Lung (tissue), 12 donors: ENCODE results near the gene OR1F1. TPM values are rescaled to one million over a fixed set of nuclear protein-coding genes. Genes with fewer than 3 reads are reported as not detected.

Experiments used
- ATAC-seq: fragments of 200-7000 bp; cut with Tn5 transposase; one replicate; pipeline ENCODE4 v1.9.1; 2020; ENCODE audit warnings: moderate number of reproducible peaks; ENCODE audit not compliant: insufficient read depth, low FRiP score
- DNase-seq, 3 donors: peaks; one replicate each; pipeline ENCODE4 v3.0.0-alpha.2; 2013 to 2017
- H3K27ac ChIP-seq, 2 donors: one replicate each; pipeline ENCODE4 v1.5.1; 2013; ENCODE audit warnings: mild to moderate bottlenecking in 2 of 2, moderate library complexity in 2 of 2, control low read depth in 1 of 2, inconsistent platforms in 1 of 2, low read depth in 1 of 2, low read length in 1 of 2
- H3K27me3 ChIP-seq, 3 donors: one replicate each; pipeline ENCODE4 v1.5.1; 2013; ENCODE audit warnings: low read length in 2 of 3; ENCODE audit not compliant: control insufficient read depth in 3 of 3, insufficient read depth in 3 of 3
- H3K36me3 ChIP-seq, 4 donors: one replicate each; pipeline ENCODE4 v1.5.1; 2013; ENCODE audit warnings: low read length in 4 of 4, mild to moderate bottlenecking in 1 of 4, moderate library complexity in 1 of 4; ENCODE audit not compliant: control insufficient read depth in 4 of 4, insufficient read depth in 4 of 4
- H3K4me1 ChIP-seq, 5 donors: one replicate each; pipeline ENCODE4 v1.5.1; 2013; ENCODE audit warnings: low read length in 5 of 5, mild to moderate bottlenecking in 2 of 5, moderate library complexity in 1 of 5; ENCODE audit not compliant: control insufficient read depth in 5 of 5, insufficient read depth in 5 of 5
- H3K4me3 ChIP-seq: one replicate; pipeline ENCODE4 v1.5.1; 2013; ENCODE audit warnings: mild to moderate bottlenecking, control low read depth, moderate library complexity
- H3K9ac ChIP-seq, 2 donors: one replicate each; pipeline ENCODE4 v1.5.1; 2013; ENCODE audit warnings: low read length in 2 of 2, control low read depth in 1 of 2; ENCODE audit not compliant: insufficient read depth in 1 of 2
- H3K9me3 ChIP-seq, 4 donors: one replicate each; pipeline ENCODE4 v1.5.1; 2013; ENCODE audit warnings: low read length in 3 of 4, mild to moderate bottlenecking in 1 of 4, moderate library complexity in 1 of 4; ENCODE audit not compliant: control insufficient read depth in 4 of 4, insufficient read depth in 3 of 4
- WGBS, 2 donors: extraction: QIAGEN DNeasy Blood & Tissue Kit; methylation state at CpG; one replicate each; pipeline ENCODE4 v1.1.7; 2013; 5-methylcytosine and 5-hydroxymethylcytosine counted together
- polyA plus RNA-seq, 2 donors: library from polyadenylated mRNA; stranded (reverse); fragments of 200-250 nt; gene quantifications; one replicate each; pipeline ENCODE4 v1.2.1, GENCODE V29; 2013
- total RNA-seq, 2 donors: library from RNA; depleted of rRNA in 1 of 2; stranded (reverse); fragments of >200 nt in 1 of 2; gene quantifications; one replicate each; pipeline ENCODE4 v1.2.1, GENCODE V29; 2014 to 2021
- TF ChIP-seq, protein P1 (sequence below): IDR thresholded peaks from 2 replicates; pipeline ENCODE4 v1.5.1; 2012; ENCODE audit warnings: mild to moderate bottlenecking; ENCODE audit errors: control extremely low read depth, extremely low read depth
- donor health status: control.
- donor health status: control.
- donor health status: Bipolar disorder and iron deficiency.
- donor health status: healthy.
- donor health status: DM: yes; HTN: yes; CAD: no.

Gene OR1F1
- total and polyA plus RNA-seq, 4 donors = not detected

DNA sequence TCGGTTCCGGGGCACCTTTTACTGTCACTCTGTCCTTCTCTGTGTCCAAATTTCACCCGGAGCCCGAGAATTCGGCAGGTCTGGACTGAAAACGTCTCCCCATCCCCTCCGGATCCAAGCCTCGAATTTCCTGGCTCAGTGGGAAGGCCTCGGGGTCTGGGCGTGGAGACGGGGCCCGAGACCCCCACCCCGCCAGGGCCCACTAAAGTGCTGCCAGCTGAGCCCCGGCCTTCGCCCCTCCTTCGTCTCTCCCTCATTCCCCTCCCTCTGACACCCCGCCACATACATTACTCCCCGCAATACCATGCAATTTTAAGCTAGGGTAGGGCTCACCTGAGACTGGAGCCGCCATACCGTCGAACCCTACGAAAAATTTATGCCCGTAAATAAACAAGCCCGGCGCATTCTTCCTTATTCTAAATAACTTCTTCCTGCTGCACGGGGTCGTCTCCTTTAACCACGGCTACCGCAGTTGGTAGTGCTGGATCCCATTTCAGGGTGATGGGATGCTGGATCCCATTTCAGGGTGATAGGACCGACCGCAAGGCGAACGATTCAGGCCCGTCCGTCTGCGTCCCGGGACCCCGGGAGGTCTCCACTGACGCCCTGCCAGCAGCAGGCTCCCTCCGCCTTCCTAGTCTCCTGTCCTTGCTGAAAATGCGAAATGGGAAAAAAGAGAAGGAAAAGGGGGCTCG is 4.4 kb upstream of the OR1F1 start:
- WGBS, 2 donors = 4 to 6% methylated on average over 40 to 42 of the region's 42 CpGs
- peaks cover 0 to 18% (median 7%) of the 10 kb centered on the region in 5 donors for H3K4me1 ChIP-seq
- peaks cover 0 to 15% (median 0%) of the 10 kb centered on the region in 4 donors for H3K9me3 ChIP-seq
- H3K4me3 ChIP-seq = no peak overlapping the region
- no peak overlapping the region for H3K9ac ChIP-seq
- H3K27ac ChIP-seq = no peak overlapping the region
- H3K27me3 ChIP-seq = peaks cover 0 to 96% (median 93%) of the 10 kb centered on the region in 3 donors
- DNase-seq (no peak), ATAC-seq (no peak)
- TF ChIP-seq, protein P1, sequence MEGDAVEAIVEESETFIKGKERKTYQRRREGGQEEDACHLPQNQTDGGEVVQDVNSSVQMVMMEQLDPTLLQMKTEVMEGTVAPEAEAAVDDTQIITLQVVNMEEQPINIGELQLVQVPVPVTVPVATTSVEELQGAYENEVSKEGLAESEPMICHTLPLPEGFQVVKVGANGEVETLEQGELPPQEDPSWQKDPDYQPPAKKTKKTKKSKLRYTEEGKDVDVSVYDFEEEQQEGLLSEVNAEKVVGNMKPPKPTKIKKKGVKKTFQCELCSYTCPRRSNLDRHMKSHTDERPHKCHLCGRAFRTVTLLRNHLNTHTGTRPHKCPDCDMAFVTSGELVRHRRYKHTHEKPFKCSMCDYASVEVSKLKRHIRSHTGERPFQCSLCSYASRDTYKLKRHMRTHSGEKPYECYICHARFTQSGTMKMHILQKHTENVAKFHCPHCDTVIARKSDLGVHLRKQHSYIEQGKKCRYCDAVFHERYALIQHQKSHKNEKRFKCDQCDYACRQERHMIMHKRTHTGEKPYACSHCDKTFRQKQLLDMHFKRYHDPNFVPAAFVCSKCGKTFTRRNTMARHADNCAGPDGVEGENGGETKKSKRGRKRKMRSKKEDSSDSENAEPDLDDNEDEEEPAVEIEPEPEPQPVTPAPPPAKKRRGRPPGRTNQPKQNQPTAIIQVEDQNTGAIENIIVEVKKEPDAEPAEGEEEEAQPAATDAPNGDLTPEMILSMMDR = no peak
- H3K36me3 ChIP-seq = no peaks in the 10 kb centered on the region

DNA sequence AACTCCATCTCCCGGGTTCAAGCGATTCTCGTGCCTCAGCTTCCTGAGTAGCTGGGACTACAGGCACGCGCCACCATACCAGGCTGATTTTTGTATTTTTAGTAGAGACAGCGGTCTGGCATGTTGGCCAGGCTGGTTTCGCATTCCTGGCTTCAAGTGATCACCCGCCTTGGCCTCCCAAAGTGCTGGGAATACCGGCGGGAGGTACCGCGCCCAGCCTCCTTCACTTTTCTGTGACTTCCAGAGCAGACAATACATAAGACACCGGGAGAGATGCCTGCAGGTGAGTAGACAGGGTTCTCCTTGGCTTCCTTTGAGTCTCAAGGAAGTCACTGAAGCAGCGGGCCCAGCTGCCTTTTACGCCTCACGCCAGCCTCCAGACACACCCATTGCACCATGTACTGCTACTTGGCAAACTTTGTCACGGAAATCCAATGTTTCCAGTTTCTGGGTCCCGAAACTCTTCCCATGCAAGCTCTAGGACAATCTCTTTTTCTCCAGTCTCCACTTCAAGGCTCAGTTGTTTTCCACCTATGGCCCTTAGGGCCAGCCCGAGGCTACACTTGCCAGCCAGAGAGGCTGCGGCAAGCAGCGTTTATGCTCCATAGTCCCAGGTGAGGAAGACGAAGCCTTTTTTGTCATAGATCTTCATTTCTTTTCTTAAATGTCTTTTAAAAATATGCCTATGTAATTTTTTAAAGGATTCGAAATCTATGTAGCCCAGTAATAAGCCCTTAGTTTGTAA is 886 bp upstream of the OR1F1 start:
- DNase-seq = no peak
- Histone ChIP-seq H3K9me3 (peaks cover 0 to 21% (median 0%) of the 10 kb centered on the region in 4 donors), H3K27ac (no peak overlapping the region), H3K4me3 (no peak overlapping the region), H3K36me3 (no peaks in the 10 kb centered on the region), H3K27me3 (peaks cover 3 to 97% (median 95%) of the 10 kb centered on the region in 3 donors), H3K4me1 (peaks cover 0 to 26% (median 7%) of the 10 kb centered on the region in 5 donors), H3K9ac (no peak overlapping the region)
- 76 to 80% methylated on average over 23 of the region's 23 CpGs for WGBS, 2 donors
- TF ChIP-seq, protein P1 = no peak
- ATAC-seq = no peak

DNA sequence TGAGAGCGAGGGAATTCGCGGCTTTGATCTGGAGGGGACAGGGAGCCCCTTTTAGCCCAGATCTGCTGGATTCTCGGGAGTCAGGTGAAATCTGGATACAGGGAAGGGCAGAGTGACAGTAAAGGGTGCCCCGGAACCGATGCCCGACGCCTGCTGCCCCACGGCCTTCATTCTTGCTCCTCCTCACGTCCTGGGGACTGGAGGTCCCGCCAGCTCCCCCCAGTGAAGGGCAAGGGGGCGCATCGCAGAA is 596 bp downstream of the OR1F1 start:
- TF ChIP-seq, protein P1 = no peak
- H3K27ac ChIP-seq = no peak overlapping the region
- peaks cover 0 to 19% (median 0%) of the 10 kb centered on the region in 4 donors for H3K9me3 ChIP-seq
- DNase-seq = no peak
- H3K27me3 ChIP-seq = peaks cover 3 to 97% (median 95%) of the 10 kb centered on the region in 3 donors
- ATAC-seq = no peak
- no peak overlapping the region for H3K4me3 ChIP-seq
- H3K9ac ChIP-seq = no peak overlapping the region
- peaks cover 0 to 14% (median 3%) of the 10 kb centered on the region in 5 donors for H3K4me1 ChIP-seq
- no peaks in the 10 kb centered on the region for H3K36me3 ChIP-seq
- 1 to 4% methylated on average over 13 of the region's 13 CpGs for WGBS, 2 donors
